A673 (cell line): Measurements from ENCODE around the gene LRRN4CL. TPM values are rescaled to one million over a fixed set of nuclear protein-coding genes. Genes with fewer than 3 reads are reported as not detected.

Experiments used
- BruUV-seq: library from RNA; stranded (reverse); fragments of 400-500 nt; replicated peaks from 2 replicates; lab custom pipeline; 2021; lab: Mats Ljungman, UMichigan
- CTCF ChIA-PET: fragments of 300-600 bp; sonication (Branson Sonifier 250); formaldehyde crosslinking; loops from one replicate; lab custom pipeline; 2022; ENCODE audit warnings: antibody characterized with exemption; lab: Charles Lee
- POLR2A ChIA-PET: fragments of 300-600 bp; sonication (Branson Sonifier 250); formaldehyde crosslinking; loops from one replicate; lab custom pipeline; 2022; ENCODE audit warnings: antibody characterized with exemption; ENCODE audit not compliant: low non-redundant PET; lab: Charles Lee
- DNase-seq: peaks from one replicate; pipeline ENCODE4 v3.0.0-alpha.2; 2015; ENCODE audit warnings: low spot score
- H3K27ac ChIP-seq: fragments of 200-600 bp; sonication (generic); 2 replicates; pipeline ENCODE4 v1.5.1; 2016; ENCODE audit warnings: mixed run types, low read depth, mild to moderate bottlenecking, mixed read lengths, antibody characterized with exemption, low read length; ENCODE audit not compliant: poor library complexity, severe bottlenecking
- H3K27me3 ChIP-seq: fragments of 200-600 bp; sonication (generic); replicated peaks from 2 replicates; pipeline ENCODE4 v1.6.1; 2017; ENCODE audit warnings: mixed run types, low read depth, mild to moderate bottlenecking, mixed read lengths, antibody characterized with exemption, low read length; ENCODE audit not compliant: insufficient read depth, poor library complexity
- H3K36me3 ChIP-seq: fragments of 200-600 bp; sonication (generic); 2 replicates; pipeline ENCODE4 v1.6.1; 2016; ENCODE audit warnings: mixed run types, mild to moderate bottlenecking, mixed read lengths, antibody characterized with exemption, low read length; ENCODE audit not compliant: insufficient read depth, poor library complexity, severe bottlenecking
- H3K4me1 ChIP-seq: fragments of 200-600 bp; sonication (generic); 2 replicates; pipeline ENCODE4 v1.6.1; 2017; ENCODE audit warnings: mixed run types, mild to moderate bottlenecking, mixed read lengths, antibody characterized with exemption, low read length; ENCODE audit not compliant: insufficient read depth, poor library complexity, severe bottlenecking
- H3K4me3 ChIP-seq: fragments of 200-600 bp; sonication (generic); 2 replicates; pipeline ENCODE4 v1.5.1; 2016; ENCODE audit warnings: low read depth, mixed run types, mild to moderate bottlenecking, mixed read lengths, low read length; ENCODE audit not compliant: poor library complexity, severe bottlenecking
- H3K9me3 ChIP-seq: fragments of 200-600 bp; sonication (generic); 2 replicates; pipeline ENCODE4 v1.6.1; 2016; ENCODE audit warnings: mixed run types, low read depth, mild to moderate bottlenecking, mixed read lengths, antibody characterized with exemption, low read length; ENCODE audit not compliant: poor library complexity, severe bottlenecking
- CTCF ChIP-seq: fragments of 300-800, 200-600 bp; sonication (generic); conservative IDR thresholded peaks from 2 replicates; pipeline ENCODE4 v1.5.1; 2017; ENCODE audit warnings: low read depth, mild to moderate bottlenecking, antibody characterized with exemption, low read length, moderate library complexity, mixed read lengths
- EZH2 ChIP-seq: fragments of 200-600 bp; sonication (generic); IDR thresholded peaks from 2 replicates; pipeline ENCODE4 v1.6.1; 2017; ENCODE audit warnings: borderline replicate concordance, low read depth, mild to moderate bottlenecking, mixed read lengths, antibody characterized with exemption, low read length; ENCODE audit not compliant: poor library complexity, severe bottlenecking
- intact Hi-C: fragments of 100-400 bp; cut with micrococcal nuclease; formaldehyde crosslinking; loops from one replicate; pipeline ENCODE4 v1.10.0; 2022; ENCODE audit not compliant: unreplicated experiment
- total RNA-seq: library from RNA; stranded (reverse); gene quantifications from 2 replicates; pipeline ENCODE4 v1.2.3, GENCODE V29; 2021

The LRRN4CL gene
- total RNA-seq, 1 experiment from 2014 or later, result 0.37 TPM

GRCh38 chr11:62713343-62713742 is 24.0 kb upstream of the LRRN4CL start:
- ChIA-PET POLR2A (no interaction called here), CTCF (no interaction called here)
- DNase-seq, result no peak
- Histone ChIP-seq H3K27ac (peak overlapping the region; percentile 33), H3K36me3 (peaks cover 79% of the 10 kb centered on the region), H3K4me1 (peaks cover 17% of the 10 kb centered on the region), H3K27me3 (no peaks in the 10 kb centered on the region), H3K9me3 (no peaks in the 10 kb centered on the region), H3K4me3 (no peak overlapping the region)
- intact Hi-C loops, result no loop called here
- no peak for TF ChIP-seq EZH2
- TF ChIP-seq CTCF, result no peak
- no TSS peak for BruUV-seq

GRCh38 chr11:62712861-62713260 is 23.5 kb upstream of the LRRN4CL start:
- Histone ChIP-seq H3K4me1 (peaks cover 18% of the 10 kb centered on the region), H3K27me3 (no peaks in the 10 kb centered on the region), H3K36me3 (peaks cover 74% of the 10 kb centered on the region), H3K27ac (peak overlapping the region; percentile 33), H3K4me3 (no peak overlapping the region), H3K9me3 (no peaks in the 10 kb centered on the region)
- no peak for DNase-seq
- TSS peak; percentile 56 for BruUV-seq
- CTCF ChIA-PET, result no interaction called here
- POLR2A ChIA-PET, result no interaction called here
- intact Hi-C loops, result no loop called here
- TF ChIP-seq EZH2, result no peak

GRCh38 chr11:62712276-62712812 is 23.0 kb upstream of the LRRN4CL start:
- BruUV-seq, result no TSS peak
- peak overlapping the region; percentile 33 for H3K27ac ChIP-seq
- POLR2A ChIA-PET, result no interaction called here

More at GRCh38 chr11:62712276-62712812, 23.0 kb upstream of the LRRN4CL start:
- no peaks in the 10 kb centered on the region for H3K9me3 ChIP-seq
- H3K27me3 ChIP-seq, result no peaks in the 10 kb centered on the region
- TF ChIP-seq CTCF (no peak), EZH2 (no peak)
- CTCF ChIA-PET, result no interaction called here
- intact Hi-C loops, result no loop called here
- no peak for DNase-seq
- H3K36me3 ChIP-seq, result peaks cover 69% of the 10 kb centered on the region
- H3K4me1 ChIP-seq, result peaks cover 19% of the 10 kb centered on the region
- H3K4me3 ChIP-seq, result no peak overlapping the region
